Calu3 (cell line): Measurements from ENCODE around the gene SLC16A7. TPM values are rescaled to one million over a fixed set of nuclear protein-coding genes. Genes with fewer than 3 reads are reported as not detected.

ENCODE experiments used
- BruUV-seq: library from RNA; stranded (reverse); fragments of 400-500 nt; replicated peaks from 2 replicates; lab custom pipeline; 2021; lab: Mats Ljungman, UMichigan
- CTCF ChIA-PET: fragments of 300-600 bp; sonication (Branson Sonifier 250); formaldehyde crosslinking; loops from one replicate; lab custom pipeline; 2022; ENCODE audit warnings: antibody characterized with exemption; lab: Charles Lee
- DNase-seq: peaks from one replicate; pipeline ENCODE4 v3.0.0; 2022
- H3K27ac Mint-ChIP-seq: one replicate; pipeline ENCODE4 v1.8.0; 2022; ENCODE audit warnings: mixed read lengths; ENCODE audit not compliant: unreplicated experiment
- H3K27me3 Mint-ChIP-seq: one replicate; pipeline ENCODE4 v1.8.0; 2022; ENCODE audit warnings: mixed read lengths; ENCODE audit not compliant: unreplicated experiment
- H3K36me3 Mint-ChIP-seq: one replicate; pipeline ENCODE4 v1.8.0; 2022; ENCODE audit warnings: mild to moderate bottlenecking, moderate library complexity, mixed read lengths; ENCODE audit not compliant: insufficient read depth, unreplicated experiment
- H3K4me1 Mint-ChIP-seq: one replicate; pipeline ENCODE4 v1.8.0; 2022; ENCODE audit warnings: mild to moderate bottlenecking, low read depth, mixed read lengths; ENCODE audit not compliant: unreplicated experiment
- H3K4me3 Mint-ChIP-seq: one replicate; pipeline ENCODE4 v1.8.0; 2022; ENCODE audit warnings: mild to moderate bottlenecking, low read depth, moderate library complexity, mixed read lengths; ENCODE audit not compliant: unreplicated experiment
- H3K9me3 Mint-ChIP-seq: one replicate; pipeline ENCODE4 v1.8.0; 2022; ENCODE audit warnings: low read depth, mixed read lengths; ENCODE audit not compliant: unreplicated experiment
- CTCF ChIP-seq: fragments of 200-600 bp; IDR thresholded peaks from one replicate; pipeline ENCODE4 v1.8.0; 2022; ENCODE audit warnings: antibody characterized with exemption; ENCODE audit not compliant: unreplicated experiment
- intact Hi-C: fragments of 100-400 bp; cut with micrococcal nuclease; formaldehyde crosslinking; loops from one replicate; pipeline ENCODE4 v1.10.0; 2022; ENCODE audit not compliant: unreplicated experiment
- total RNA-seq: library from RNA; stranded (reverse); gene quantifications from 2 replicates; pipeline ENCODE4 v1.2.3, GENCODE V29; 2022

Gene SLC16A7
- total RNA-seq, 1 experiment from 2014 or later: 58.6 TPM

- Mint-ChIP-seq H3K9me3 (peaks cover 8% of the 10 kb centered on the region), H3K27ac (peak overlapping the region; percentile 25), H3K27me3 (no peaks in the 10 kb centered on the region), H3K36me3 (no peaks in the 10 kb centered on the region), H3K4me1 (peaks cover 26% of the 10 kb centered on the region), H3K4me3 (no peak overlapping the region)
- intact Hi-C loops: loop anchor here (2.0 kb wide), 1 partner anchor 196 kb away; no protein-coding TSS in a partner anchor
- no peak for TF ChIP-seq CTCF
- DNase-seq: peak; percentile 27
- BruUV-seq: no TSS peak
- CTCF ChIA-PET: interaction anchor here (0.9 to 1.2 kb wide), 2 partner anchors 18 to 160 kb away, joined by 3 to 4 read pairs; no protein-coding TSS in a partner anchor
These were observed 53.4 kb downstream of the SLC16A7 start for GRCh38 chr12:59649203-59649602.

DNA sequence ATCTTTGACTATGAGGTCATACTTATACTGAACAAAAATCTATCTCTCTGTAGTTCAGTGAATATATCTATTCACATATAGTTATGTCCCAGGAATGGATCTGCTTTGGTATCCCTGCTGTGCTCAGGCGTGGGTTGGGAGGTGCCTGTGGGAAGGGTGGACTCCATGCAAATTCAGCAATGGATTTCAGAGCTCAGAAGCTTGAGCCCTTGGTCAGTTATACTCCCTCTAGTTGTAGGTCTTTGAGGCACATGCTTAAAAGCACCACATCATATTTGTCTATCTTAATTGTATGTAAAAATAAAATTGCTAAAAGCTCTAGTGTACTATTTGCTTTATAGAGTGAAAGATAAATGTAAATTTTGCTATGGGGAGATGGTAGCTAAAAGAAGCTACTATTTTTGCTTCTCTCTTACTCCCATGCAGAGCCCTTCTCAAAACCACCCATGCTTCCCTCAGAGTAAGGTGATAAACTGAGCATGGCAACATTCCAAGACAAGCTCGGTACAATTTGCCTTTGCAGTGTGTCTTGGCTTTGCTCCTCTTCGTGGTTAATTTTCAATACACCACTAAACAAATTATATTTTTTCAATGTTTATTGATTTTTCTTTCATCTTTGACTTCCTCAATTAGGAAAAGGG, 54.9 kb downstream of the SLC16A7 start:
- no peaks in the 10 kb centered on the region for H3K36me3 Mint-ChIP-seq
- peaks cover 26% of the 10 kb centered on the region for H3K4me1 Mint-ChIP-seq
- CTCF ChIA-PET: interaction anchor here (1.0 to 1.8 kb wide), 5 partner anchors 11 to 835 kb away, joined by 3 to 9 read pairs (median 3); partner anchors contain the start of gene SLC16A7
- intact Hi-C loops: loop anchor here (1.0 to 2.0 kb wide), 4 partner anchors 53 to 250 kb away; no protein-coding TSS in a partner anchor
- BruUV-seq: no TSS peak
- peak overlapping the region; percentile 22 for H3K4me3 Mint-ChIP-seq
- no peaks in the 10 kb centered on the region for H3K27me3 Mint-ChIP-seq
- peak overlapping the region; percentile 76 for H3K27ac Mint-ChIP-seq
- peak; percentile 35 for DNase-seq
- H3K9me3 Mint-ChIP-seq: peaks cover 1% of the 10 kb centered on the region
- TF ChIP-seq CTCF: no peak

GRCh38 chr12:59651229-59651920, 55.5 kb downstream of the SLC16A7 start:
- peaks cover 26% of the 10 kb centered on the region for H3K4me1 Mint-ChIP-seq
- H3K27ac Mint-ChIP-seq: peak overlapping the region; percentile 76
- H3K27me3 Mint-ChIP-seq: no peaks in the 10 kb centered on the region
- CTCF ChIA-PET: interaction anchor here (1.0 to 1.8 kb wide), 5 partner anchors 10 to 834 kb away, joined by 3 to 9 read pairs (median 3); partner anchors contain the start of gene SLC16A7
- intact Hi-C loops: loop anchor here (1.0 to 2.0 kb wide), 4 partner anchors 54 to 251 kb away; no protein-coding TSS in a partner anchor
- TF ChIP-seq CTCF: no peak
- peak; percentile 27 for DNase-seq
- H3K9me3 Mint-ChIP-seq: no peaks in the 10 kb centered on the region
- BruUV-seq: no TSS peak
- no peaks in the 10 kb centered on the region for H3K36me3 Mint-ChIP-seq
- peak overlapping the region; percentile 22 for H3K4me3 Mint-ChIP-seq

DNA sequence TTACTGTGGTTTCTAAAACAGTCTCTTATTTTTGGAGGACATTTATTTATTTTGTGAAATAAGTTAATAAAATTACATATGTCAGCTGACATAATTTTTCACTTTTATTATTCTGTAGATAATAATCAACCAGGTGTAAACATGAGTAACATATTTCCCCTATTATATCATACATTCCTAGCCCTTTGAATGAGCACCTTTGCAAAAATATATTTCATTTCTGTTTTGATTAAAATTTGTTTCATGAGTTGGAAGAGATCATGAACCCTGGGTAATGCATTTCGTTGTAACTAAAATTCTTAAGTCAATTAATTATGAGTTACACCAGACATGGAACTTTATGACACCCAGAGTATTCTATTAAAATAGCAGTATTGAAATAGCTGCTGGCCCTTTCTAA, 56.3 kb downstream of the SLC16A7 start:
- Mint-ChIP-seq H3K9me3 (no peaks in the 10 kb centered on the region), H3K4me1 (peaks cover 26% of the 10 kb centered on the region), H3K4me3 (peak overlapping the region; percentile 22), H3K36me3 (no peaks in the 10 kb centered on the region), H3K27me3 (no peaks in the 10 kb centered on the region), H3K27ac (peak overlapping the region; percentile 76)
- intact Hi-C loops: no loop called here
- TSS peak; percentile 34 for BruUV-seq
- TF ChIP-seq CTCF: no peak
- CTCF ChIA-PET: interaction anchor here (1.8 kb wide), 1 partner anchor 55 kb away, joined by 9 read pairs; no protein-coding TSS in a partner anchor
- no peak for DNase-seq
